NOMO-1 (cell line): ENCODE results near the gene CCDC188.
"Not testable (repeated sequence)": the region's sequence is repeated elsewhere in the genome, so short reads cannot be mapped to it uniquely, and the experiment has no call there.

ENCODE experiments used
- DNase-seq, 2 experiments: peaks; one replicate each; lab custom pipeline; 2025; ENCODE audit not compliant: unreplicated experiment in 2 of 2; lab: John Stamatoyannopoulos, UW

The CCDC188 gene

DNA sequence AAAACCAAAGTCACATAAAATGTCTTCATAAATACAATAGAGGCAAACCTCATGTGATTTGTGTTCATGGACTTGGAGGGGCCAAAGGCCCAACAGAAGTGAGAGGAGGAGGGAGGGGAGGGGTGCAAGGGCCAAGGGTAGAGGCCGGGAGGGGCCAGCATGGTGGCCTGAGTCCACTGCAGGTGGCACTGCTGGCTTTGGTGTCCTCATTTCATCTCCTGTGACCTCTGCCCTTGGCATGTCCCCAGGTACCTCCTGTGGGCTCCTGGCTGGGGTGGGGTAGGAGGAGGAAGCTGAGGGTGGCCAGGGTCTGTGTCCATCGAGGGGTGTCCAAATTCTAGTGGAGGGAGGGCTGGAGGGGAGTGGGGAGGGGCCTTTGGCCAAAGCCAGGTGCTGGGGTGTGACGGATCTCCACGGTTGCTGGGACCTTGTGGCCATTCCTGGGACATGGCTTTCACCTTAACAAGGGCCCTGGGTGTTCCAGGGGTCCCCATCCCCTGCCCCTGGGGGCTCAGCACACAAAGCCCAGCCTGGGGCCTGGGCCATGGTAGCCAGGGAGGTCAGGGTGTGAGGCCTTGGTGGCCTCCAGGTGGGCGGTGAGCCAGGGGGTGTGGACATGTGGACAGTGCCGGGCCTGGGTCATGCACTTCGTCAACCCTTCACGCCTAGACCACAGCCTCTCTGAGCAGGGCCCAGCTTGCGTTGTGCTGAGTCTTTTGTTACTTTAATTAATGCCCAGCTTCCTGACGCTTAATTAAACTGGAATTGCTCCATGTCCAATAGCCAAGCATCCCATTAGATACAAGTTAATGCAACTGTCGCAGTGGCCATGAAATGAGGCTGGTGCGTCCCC is 20.7 kb upstream of the CCDC188 start:
- no peak for DNase-seq

DNA sequence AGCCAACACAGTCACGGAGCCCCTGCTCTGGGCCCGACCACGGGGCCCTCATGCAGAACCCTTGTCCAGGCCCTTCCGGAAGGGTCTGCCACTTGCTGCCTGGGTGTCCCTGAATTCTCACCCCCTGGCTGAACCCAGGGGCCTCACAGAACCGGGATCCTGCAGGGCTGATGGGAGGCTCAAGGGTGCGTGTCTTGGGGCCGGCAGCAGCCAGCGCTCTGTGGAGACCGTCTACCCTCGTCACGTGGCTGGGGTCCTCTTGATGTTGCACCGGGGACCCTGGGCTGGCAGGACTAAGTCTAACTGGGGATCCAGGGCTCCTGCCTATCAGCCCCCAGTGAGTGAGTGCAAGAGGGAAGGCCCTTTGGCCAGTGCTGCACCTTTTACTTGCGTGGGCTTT is 19.3 kb upstream of the CCDC188 start:
- no peak for DNase-seq

DNA sequence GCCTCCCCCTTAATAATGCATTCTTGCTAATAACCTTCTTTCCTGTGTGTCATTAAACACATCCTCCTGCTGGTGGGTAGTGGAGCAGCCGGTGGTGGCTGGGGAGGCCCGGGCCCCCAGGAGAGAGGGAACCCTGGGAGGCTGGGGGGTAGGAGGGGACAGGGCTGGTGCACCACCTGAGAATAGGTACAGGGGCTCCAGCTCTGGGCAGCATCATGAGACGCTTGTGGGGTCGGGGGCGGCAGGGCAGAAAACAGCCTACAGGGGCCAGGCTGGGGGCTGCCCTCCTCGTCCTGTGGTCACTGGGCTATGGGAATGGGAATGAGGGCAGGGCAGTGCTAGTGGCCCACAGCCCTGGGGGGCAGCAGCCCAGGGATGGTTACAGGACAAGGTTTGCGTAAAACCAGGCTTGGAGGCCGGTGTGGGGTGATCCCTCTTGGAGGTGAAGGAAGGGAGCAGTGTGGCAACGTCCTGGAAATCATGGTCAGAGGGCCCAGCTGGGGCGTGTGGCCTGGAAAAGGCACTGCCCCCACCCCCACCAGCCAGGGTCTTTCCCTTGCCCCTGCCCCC is 18.5 kb upstream of the CCDC188 start:
- DNase-seq = no peak

GRCh38 chr22:20167643-20168322 is 16.9 kb upstream of the CCDC188 start:
- no peak for DNase-seq

DNA sequence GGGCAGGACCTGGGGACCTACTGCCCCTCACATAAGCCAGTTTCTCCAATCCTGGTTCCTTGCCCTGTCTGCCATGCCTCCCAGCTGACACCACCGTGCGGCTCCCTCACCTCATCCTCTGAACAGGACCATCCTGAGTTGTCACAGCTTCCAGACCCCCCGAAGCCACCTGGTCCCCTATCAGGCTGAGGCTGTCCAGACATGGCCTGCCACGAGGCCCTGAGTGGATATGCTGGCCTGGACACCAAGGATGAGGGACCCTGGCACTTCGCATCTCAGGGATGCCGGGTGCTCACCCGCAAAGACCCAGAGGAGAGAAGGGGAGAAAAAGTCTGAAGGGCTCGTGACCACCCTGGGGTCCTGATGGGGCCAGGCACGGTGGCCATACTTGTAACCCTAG is 15.8 kb upstream of the CCDC188 start:
- DNase-seq = no peak

DNA sequence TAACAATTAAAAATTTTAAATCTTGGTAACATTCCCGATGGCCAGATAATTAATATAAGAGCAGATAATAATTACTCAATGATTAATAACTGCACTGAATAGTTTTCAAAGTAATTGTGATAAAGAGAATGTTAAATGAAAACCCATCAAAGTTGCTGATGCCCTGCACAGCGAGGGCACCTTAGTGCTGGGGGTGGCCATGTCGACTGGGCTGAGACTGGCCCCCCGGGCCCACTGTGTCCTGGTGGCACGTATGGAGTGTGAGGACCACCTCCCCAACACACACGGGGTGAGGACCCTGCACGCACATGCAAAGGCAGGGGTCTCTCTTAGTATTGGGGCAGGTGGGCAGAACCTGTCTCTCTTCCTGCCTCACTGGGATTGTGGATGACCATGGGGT is 15.1 kb upstream of the CCDC188 start:
- DNase-seq = no peak

GRCh38 chr22:20165421-20165820 is 14.6 kb upstream of the CCDC188 start:
- DNase-seq = no peak

DNA sequence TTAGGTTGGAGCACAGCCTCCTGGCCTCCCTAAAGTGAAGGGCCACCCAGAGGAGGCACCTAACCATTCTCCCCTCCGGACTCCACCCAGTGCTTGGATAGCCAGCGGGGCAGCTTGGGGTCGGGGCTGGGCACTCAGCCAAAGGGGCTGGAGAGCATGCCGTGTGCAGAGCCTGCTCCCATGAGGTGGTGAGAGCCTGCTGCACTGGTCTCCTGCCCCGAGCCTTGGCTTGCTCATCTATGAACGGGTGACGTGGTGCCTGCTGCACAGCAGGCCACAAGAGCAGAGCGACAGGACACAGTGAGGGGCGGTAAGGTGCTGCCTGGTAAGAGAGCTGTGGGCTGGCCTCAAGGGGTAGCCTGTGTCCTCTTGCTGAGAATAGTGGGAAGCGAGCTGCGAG is 14.0 kb upstream of the CCDC188 start:
- DNase-seq = no peak

DNA sequence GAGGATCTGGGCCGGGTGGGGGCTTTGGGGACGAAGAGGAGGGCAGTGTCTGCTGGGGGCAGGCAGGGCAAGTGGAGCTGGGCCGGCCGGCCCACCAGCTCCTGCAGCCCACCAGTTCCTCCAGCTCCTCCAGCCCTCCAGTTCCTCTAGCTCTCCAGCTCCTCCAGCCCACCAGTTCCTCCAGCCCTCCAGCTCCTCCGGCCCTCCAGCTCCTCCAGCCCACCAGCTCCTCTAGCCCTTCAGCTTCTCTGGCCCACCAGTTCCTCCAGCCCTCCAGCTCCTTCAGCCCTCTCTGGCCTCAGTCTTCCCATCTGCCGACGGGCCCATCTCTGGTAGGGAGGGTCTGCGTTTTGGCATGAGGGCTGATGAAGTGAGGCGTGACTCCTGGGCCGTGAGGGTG is 9.2 kb upstream of the CCDC188 start:
- no peak for DNase-seq

GRCh38 chr22:20159531-20159930 is 8.7 kb upstream of the CCDC188 start:
- not testable (repeated sequence) for DNase-seq

DNA sequence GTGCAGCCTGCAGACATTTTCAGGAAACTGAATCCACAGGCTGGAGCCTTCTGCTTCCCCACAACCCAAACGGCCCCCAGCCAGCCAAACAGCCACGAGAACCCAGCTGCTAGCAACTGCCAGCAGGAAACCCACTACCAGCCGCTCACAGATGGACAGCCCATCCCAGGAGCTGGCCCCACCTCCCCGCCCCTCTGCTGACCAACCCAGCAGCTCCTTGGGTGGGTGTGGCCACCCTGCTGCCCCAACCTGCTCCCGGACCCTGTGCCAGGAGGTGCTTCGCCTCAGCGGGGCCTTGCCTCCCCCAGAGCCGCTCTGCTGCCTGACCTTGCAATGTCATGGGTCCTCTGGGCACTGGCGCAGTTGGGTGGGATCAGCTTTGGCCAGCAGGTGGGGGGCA is 8.2 kb upstream of the CCDC188 start:
- no peak for DNase-seq

- no peak for DNase-seq
Observed at GRCh38 chr22:20158391-20159036, 7.7 kb upstream of the CCDC188 start.

DNA sequence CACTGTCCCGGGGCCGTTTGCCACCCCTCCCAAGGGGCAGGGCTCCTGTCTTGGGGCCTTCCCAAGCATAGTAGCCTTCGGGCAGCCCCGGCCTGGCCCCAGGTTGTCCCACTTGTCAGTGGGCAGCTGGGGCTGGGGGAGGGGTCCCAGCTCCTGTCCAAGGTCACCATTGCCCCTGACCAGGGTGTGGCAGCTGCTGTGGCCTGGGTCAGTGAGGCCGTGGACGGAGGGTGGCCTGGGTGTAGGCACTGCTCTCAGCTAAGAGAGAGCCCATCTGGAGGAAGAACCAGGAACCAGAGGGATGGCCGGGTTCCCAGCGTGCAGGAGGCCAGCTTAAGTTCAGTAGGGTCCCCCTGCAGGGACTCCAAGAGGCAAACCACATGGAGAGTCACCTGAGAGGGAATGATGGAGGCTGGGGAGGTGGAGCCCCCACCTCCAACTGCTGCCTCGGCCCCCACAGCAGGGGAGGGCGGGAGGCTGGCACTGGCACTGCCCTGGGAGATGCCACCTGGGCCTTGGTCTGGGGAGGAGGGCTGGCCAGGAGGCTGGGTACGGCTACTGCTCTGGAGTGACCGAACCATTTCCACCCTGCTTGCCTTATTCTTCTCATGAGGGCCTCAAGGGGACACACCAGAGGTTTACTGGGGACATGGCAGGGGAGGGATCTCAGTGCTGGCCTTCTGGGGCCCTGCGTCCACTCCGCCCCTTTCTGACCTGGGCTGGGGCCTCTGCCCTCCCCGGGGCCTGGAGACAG is 6.8 kb upstream of the CCDC188 start:
- no peak for DNase-seq

DNA sequence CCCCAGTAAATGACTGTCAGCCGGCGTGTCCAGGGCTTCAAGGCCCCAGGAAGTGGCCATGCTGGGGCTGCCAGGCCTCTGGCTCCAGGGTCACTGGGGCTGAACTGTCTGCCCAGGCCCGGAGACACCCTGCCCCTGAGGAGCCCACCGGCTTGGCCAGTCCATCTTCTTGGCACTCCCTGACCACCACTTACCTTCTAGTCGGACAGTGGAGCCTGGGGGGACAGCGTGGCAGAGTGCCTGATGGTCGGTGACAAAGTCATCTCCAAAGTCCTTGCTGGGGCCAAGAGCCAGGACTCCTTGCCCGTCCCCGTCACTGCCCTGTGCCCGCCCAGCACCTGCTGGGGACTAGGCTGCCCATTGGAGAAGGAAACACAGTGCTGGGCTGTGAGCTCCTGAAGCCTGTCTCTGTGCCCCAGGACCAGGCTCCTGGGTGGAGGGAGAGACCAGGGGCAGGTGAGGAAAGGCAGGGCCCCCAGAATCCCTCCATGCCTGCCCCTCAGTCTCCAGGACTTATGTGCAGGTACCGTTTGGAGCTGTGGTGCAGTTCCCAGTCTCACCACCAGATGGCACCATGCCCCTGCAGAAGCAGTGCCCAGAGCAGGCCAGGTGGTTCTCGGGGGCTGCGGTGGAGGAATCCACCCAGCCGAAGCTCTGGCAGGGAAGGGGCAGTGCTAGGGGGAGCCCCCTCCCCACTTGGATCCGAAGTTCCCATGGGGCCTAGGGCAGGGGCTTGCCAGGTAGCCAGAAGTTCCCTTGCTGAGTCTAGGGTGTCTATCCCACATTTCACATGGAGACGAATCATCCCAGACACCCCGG is 6.0 kb upstream of the CCDC188 start:
- DNase-seq = peak; percentile 45 to 47

DNA sequence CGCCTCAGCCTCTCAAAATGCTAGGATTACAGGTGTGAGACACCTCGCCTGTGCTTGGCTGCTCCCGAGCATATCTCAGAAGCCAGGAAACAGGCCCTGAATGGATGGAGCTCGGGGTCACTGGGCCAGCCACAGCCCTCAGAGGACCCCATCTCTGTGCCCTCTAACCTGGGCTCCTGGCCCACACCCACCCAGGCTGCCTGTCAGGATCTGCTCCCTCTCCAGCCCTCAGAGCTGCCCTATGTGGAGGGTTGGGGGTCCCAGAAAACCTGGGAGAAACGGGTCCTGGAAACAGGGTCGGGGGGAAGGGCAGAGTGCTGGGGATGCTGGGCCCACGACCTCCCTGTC is 5.2 kb upstream of the CCDC188 start:
- DNase-seq = no peak

DNA sequence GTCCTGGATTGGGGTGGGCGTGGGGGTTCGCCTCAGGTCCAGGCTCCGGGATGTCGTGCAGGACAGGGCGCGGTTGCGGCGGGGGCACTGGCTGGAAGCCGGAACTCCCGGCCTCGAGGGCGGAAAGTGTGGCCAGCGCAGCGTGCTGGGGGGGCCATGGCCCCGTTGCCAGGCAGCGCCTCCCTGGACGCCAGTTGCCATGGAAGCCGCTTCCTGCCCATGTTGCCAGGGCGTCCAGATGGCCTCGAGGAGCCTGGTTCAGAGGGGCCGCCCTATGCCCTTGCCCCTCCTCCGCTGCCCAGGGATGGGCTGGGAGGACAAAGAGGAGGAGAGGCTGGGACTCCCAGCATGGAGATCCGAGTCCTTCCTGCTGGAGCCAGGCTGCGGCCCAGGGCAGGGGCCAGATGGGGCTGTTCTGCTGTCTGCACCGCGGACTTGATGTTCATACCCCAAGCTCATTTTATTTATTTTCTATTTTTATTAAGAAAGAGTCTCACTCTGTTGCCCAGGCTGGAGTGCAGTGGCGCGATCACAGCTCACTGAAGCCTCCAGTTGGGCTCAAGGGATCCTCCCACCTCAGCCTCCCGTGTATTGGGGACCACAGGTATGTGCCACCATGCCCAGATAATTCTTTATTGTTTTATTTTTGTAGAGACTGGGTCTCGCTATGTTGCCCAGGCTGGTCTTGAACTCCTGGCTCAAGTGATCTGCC is 4.6 kb upstream of the CCDC188 start:
- no peak for DNase-seq

GRCh38 chr22:20154602-20155187 is 3.8 kb upstream of the CCDC188 start:
- DNase-seq = no peak

DNA sequence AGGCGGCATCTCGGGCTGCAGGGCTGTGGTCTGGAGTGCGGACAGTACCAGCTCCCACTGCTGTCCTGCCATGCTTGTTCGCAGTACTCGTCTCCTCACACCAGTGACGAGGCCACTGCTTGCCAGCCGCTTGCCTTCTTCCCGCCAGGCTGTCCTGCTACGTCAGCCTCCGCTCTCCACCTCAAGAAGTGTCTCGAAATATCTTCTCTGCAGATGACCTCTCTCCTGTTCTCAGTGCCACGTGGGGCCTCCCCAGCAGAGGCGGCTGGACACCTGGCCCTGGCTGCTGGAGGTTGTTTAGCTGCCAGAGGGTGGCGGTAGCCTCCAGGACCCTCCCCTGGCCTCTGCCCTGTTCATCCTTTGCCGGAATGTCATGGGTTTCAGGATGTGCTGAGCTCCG is 3.1 kb upstream of the CCDC188 start:
- DNase-seq = no peak

- DNase-seq = no peak
Observed at GRCh38 chr22:20152464-20152890, 1.6 kb upstream of the CCDC188 start.
